GM18520 (cell line): ENCODE data around the gene C2orf69.

Experiments
- ATAC-seq: cut with Tn5 transposase; IDR thresholded peaks from one replicate; pipeline ENCODE4 v1.9.1; 2021; ENCODE audit not compliant: unreplicated experiment

C2orf69 gene

GRCh38 chr2:199962203-199962602 is 51.1 kb downstream of the C2orf69 start:
- peak; percentile 72 for ATAC-seq

GRCh38 chr2:199966405-199966804 is 55.3 kb downstream of the C2orf69 start:
- no peak for ATAC-seq

- no peak for ATAC-seq
Observed at GRCh38 chr2:199966976-199967375, 55.9 kb downstream of the C2orf69 start.

- no peak for ATAC-seq
Observed at GRCh38 chr2:199968126-199968525, 57.0 kb downstream of the C2orf69 start.

DNA sequence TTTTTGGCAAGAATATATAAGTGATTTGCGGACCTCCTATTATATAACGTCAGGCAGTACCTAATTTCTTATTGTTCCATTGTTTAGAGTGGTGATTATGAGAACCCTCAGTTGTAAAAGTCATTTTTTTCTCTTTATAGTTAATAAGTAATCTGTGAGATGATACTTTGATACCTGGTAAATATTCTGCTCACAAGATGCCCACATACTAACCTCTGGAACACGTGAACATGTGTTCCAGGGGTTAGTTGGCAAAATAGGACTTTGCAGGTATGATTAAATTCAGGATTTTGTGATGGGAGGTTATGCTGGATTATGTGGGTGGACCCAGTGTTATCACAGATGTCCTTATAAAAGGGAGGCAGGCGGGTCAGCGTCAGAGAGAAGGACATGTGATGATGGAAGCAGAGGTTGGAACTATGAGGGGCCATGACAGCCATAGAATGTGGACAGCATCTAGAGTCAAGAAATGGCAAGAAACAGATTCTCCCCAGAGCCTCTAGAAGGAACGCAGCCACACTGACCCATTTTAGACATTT is 61.1 kb downstream of the C2orf69 start:
- ATAC-seq: no peak

DNA sequence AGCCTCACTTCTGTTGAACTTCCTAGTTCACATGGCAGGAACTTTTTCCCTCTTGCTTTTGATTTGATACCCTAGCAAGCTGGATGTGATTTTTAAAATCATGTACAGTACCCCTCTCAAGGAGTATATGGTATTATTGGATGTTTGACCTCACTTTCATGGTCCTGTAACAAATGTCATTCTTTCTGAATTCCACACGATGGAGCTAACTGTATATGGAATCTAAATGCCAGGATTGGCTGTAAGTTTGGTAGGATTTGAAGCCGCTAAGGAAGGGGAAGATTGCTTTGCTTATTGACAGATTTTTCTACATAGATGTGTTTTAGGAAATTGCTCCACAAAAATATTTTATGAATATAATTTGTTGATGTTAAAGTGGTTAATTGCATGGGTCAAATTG is 62.6 kb downstream of the C2orf69 start:
- no peak for ATAC-seq

DNA sequence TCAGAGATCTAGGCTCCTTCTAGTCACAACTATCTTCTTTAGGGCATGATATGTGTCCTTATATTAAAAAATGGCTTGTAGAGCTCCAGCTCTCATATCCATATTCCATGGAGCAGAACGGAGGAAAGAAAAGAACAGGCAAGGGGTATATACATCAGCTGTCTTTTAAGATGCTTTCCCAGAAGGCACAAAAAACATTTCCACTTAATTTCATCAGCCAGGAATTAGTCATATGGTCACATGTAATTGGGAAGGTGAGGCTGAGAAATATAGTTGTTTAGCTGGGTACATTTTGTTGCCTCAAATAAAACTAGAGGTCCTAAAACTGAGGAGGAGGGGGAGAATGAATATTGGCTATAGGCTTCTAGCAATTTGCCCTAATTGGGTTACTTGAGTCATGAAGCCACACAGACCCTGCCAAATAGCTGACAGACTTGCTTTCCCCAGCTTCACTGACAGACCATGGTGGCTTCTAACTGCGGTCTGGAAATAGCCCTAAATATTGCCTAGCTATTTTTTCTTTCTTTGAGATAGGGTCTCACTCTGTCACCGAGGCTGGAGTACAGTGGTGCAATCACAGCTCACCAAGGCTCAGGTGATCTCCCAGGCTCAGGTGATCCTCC is 64.3 kb downstream of the C2orf69 start:
- ATAC-seq: no peak
